Body of pancreas (tissue), 4 donors: ENCODE measurements around the gene IQSEC1.

Experiments
- CTCF ChIP-seq, 7 experiments: fragments of 450-650 bp in 4 of 7; fragments of 200-600 bp in 3 of 7; sonication (generic) in 3 of 7; IDR thresholded peaks; one replicate each; pipeline ENCODE4 v1.5.1; 2016 to 2019; ENCODE audit warnings: antibody characterized with exemption in 7 of 7
- POLR2A ChIP-seq, 3 donors: fragments of 450-650 bp; IDR thresholded peaks; one replicate each; pipeline ENCODE4 v1.6.1; 2016; ENCODE audit warnings: antibody characterized with exemption in 3 of 3, mild to moderate bottlenecking in 2 of 3

GRCh38 chr3:13057282-13058040 lies 15.8 kb downstream of the IQSEC1 start:
- no peak for TF ChIP-seq POLR2A (IDR thresholded peaks at IDR 0.05)
- no peak for TF ChIP-seq CTCF (IDR thresholded peaks at IDR 0.05)
